GM12891 (cell line): ENCODE data around the gene AP2M1.

Experiments used
- PAX5 ChIP-seq: IDR thresholded peaks from 2 replicates; pipeline ENCODE4 v1.6.1; 2011; ENCODE audit warnings: low read length, moderate library complexity, mild to moderate bottlenecking; ENCODE audit not compliant: insufficient read depth, severe bottlenecking
- POLR2A ChIP-seq: IDR thresholded peaks from 2 replicates; pipeline ENCODE4 v1.6.1; 2011; ENCODE audit warnings: low read depth, low read length, control low read depth
- POLR2AphosphoS5 ChIP-seq: IDR thresholded peaks from 2 replicates; pipeline ENCODE4 v1.6.1; 2011; ENCODE audit warnings: low read depth, low read length, control low read depth
- POU2F2 ChIP-seq: IDR thresholded peaks from 2 replicates; pipeline ENCODE4 v1.6.1; 2011; ENCODE audit warnings: low read depth, mild to moderate bottlenecking, control low read depth, low read length, moderate library complexity
- SPI1 ChIP-seq: IDR thresholded peaks from 2 replicates; pipeline ENCODE4 v1.6.1; 2011; ENCODE audit warnings: low read depth, low read length, control low read depth
- TAF1 ChIP-seq: IDR thresholded peaks from 2 replicates; pipeline ENCODE4 v1.6.1; 2011; ENCODE audit warnings: low read depth, low read length, control low read depth

GRCh38 chr3:184129012-184129411 is 45.6 kb upstream of the AP2M1 start:
- TF ChIP-seq POLR2AphosphoS5 (no peak), SPI1 (no peak), POLR2A (no peak), TAF1 (no peak), PAX5 (no peak), POU2F2 (no peak)
